ENCODE results near the gene DDX46. TPM values are rescaled to one million over a fixed set of nuclear protein-coding genes. Genes with fewer than 3 reads are reported as not detected.

DDX46 gene
- polyA plus RNA-seq, 4 donors, result 17.0 to 53.9 (median 20.3) TPM

DNA sequence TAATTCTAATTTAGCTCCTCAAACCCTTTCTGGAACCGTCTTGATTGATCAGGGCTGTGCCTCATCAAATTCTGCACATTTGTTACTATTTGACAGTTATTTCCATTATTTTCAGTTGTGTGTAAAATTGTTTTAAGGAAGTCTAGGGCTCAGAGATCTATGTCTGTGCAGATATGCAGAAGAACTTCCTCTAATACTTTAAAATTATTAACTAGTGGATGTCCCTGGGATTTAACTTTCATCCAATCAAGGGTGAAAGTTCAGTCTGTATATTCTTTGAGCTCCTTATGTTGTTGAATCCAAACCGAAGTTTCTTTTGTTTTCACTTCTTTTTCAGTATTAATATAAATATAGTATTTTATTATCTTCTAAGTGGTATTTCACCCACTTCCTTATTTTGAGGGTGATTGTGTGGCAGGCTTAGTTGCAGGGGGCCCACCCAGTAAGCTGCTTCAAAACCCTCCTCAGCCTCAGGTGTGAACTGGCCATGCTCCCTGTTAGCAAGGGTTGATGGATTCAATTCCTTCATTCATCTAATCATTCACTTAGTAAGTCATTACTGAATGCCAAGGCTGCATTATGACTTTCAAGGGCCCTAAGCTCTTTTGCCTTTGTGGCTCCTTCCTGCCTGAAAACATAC lies 22.3 kb upstream of the DDX46 start:
- Histone ChIP-seq H3K4me1 (ENCODE audit: control insufficient read depth in 3 of 3, insufficient read depth in 2 of 3, low read depth in 1 of 3, low read length in 2 of 3) (peaks cover 2 to 16% (median 2%) of the 10 kb centered on the region in 3 donors), H3K27me3 (ENCODE audit: control insufficient read depth in 3 of 3, insufficient read depth in 3 of 3, low read length in 3 of 3) (no peaks in the 10 kb centered on the region), H3K9me3 (ENCODE audit: control insufficient read depth in 2 of 2, insufficient read depth in 1 of 2, low read depth in 1 of 2, low read length in 1 of 2) (no peaks in the 10 kb centered on the region), H3K36me3 (ENCODE audit: control insufficient read depth in 3 of 3, insufficient read depth in 2 of 3, low read depth in 1 of 3, low read length in 3 of 3) (peaks cover 0 to 6% (median 0%) of the 10 kb centered on the region in 3 donors), H3K27ac (ENCODE audit: low read depth in 1 of 3, low read length in 2 of 3) (peak overlapping the region in 1 of 3 donors; percentile 30), H3K4me3 (ENCODE audit: low read depth in 1 of 3, low read length in 3 of 3) (no peak overlapping the region)
- no peak for FAIRE-seq
- DNase-seq, result peak; percentile 16 to 55
- WGBS, 3 donors, result 12 to 31% (median 28%) methylated on average over 2 of the region's 2 CpGs

DNA sequence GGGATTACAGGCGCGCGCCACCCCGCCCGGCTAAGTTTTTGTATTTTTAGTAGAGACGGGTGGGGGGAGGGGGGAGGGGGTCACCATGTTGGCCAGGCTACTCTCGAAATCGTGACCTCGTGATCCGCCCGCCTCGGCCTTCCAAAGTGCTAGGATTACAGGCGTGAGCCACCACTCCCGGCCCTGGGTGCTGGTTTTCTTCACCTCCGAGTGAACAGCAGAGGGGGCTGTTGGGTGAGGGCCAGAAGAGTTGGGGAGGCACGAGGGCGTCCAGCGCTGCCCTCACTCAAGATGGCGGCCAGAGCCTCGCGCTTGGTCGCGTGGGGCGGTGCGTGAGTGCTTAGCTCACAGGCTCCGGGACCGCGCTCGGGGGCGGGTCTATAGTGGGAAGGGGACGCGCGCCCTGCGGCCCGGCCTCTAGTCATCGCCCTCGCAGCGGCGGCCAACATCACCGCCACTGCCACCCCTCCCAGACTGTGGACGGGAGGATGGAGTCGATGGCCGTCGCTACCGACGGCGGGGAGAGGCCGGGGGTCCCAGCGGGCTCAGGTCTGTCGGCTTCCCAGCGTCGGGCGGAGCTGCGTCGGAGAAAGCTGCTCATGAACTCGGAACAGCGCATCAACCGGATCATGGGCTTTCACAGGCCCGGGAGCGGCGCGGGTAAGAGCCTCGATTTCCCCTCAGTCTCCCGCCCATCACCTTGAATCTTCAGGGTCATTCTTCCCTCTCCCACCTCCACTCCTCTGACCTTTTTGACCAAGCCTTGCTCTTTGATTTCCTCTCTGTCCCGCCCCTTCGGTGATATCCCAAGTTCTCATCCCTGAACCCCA lies 20.2 kb upstream of the DDX46 start, which contains the start of gene CAMLG:
Gene CAMLG (plus strand): TSS at position 416 of the 830 bp plus-strand sequence. CDS start 73 bp downstream, at position 489.
- FAIRE-seq, result no peak
- Histone ChIP-seq H3K27ac (ENCODE audit: low read depth in 1 of 3, low read length in 2 of 3) (peak within 1 kb of the TSS; percentile 93 to 94 (median 93)), H3K4me1 (ENCODE audit: control insufficient read depth in 3 of 3, insufficient read depth in 2 of 3, low read depth in 1 of 3, low read length in 2 of 3) (peaks cover 2 to 16% (median 2%) of the 10 kb centered on the region in 3 donors), H3K36me3 (ENCODE audit: control insufficient read depth in 3 of 3, insufficient read depth in 2 of 3, low read depth in 1 of 3, low read length in 3 of 3) (peaks cover 0 to 14% (median 0%) of the 10 kb centered on the region in 3 donors), H3K27me3 (ENCODE audit: control insufficient read depth in 3 of 3, insufficient read depth in 3 of 3, low read length in 3 of 3) (no peaks in the 10 kb centered on the region), H3K4me3 (ENCODE audit: low read depth in 1 of 3, low read length in 3 of 3) (peak within 1 kb of the TSS; percentile 70 to 95 (median 94)), H3K9me3 (ENCODE audit: control insufficient read depth in 2 of 2, insufficient read depth in 1 of 2, low read depth in 1 of 2, low read length in 1 of 2) (no peaks in the 10 kb centered on the region)
- WGBS, 3 donors, result 0% methylated on average over 60 to 66 of the region's 66 CpGs
- peak; percentile 98 to 100 for DNase-seq

DNA sequence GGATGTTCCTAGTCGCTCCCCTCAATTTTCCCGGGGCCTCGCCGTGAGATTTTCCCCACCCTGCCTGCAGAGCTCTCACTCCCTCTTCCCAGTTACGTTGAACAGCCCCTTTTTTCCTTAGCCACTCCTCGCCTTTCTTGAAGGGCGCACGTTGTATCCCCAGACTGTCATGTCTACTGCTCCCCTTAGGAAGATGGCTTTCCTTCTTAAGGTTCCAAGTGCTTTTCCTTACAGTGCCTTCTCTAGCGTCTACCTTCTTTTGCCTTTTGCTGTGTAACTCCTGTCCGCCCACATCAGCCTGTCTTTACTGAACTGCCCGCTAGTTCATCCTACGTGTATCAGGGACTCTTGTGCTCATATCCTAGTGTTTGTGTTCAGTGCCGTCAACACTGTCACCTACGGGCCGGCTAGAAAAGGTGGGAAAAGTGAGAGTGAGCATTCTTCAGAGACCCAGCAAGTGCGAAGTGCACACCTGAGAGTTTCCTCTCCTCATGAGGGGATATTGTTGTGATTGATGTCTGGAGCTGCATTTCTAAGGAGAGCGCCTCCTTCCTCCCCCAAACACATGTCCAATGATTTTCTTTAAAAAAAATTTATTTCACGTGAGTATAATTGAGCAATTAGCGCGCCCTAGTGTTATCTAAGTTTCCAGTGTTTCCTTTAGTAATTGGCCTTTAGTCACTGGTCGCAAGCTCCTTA lies 19.5 kb upstream of the DDX46 start:
- FAIRE-seq, result no peak

DNA sequence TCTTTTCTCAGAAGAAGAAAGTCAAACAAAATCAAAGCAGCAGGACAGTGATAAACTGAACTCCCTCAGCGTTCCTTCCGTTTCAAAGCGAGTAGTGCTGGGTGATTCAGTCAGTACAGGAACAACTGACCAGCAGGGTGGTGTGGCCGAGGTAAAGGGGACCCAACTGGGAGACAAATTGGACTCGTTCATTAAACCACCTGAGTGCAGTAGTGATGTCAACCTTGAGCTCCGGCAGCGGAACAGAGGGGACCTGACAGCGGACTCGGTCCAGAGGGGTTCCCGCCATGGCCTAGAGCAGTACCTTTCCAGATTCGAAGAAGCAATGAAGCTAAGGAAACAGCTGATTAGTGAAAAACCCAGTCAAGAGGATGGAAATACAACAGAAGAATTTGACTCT lies 17.5 kb upstream of the DDX46 start:
- H3K27ac ChIP-seq (ENCODE audit: low read depth in 1 of 3, low read length in 2 of 3), result no peak overlapping the region
- no peaks in the 10 kb centered on the region for H3K27me3 ChIP-seq (ENCODE audit: control insufficient read depth in 3 of 3, insufficient read depth in 3 of 3, low read length in 3 of 3)
- H3K36me3 ChIP-seq (ENCODE audit: control insufficient read depth in 3 of 3, insufficient read depth in 2 of 3, low read depth in 1 of 3, low read length in 3 of 3), result peaks cover 0 to 26% (median 2%) of the 10 kb centered on the region in 3 donors
- no peak for DNase-seq
- FAIRE-seq, result no peak
- H3K4me3 ChIP-seq (ENCODE audit: low read depth in 1 of 3, low read length in 3 of 3), result no peak overlapping the region
- H3K4me1 ChIP-seq (ENCODE audit: control insufficient read depth in 3 of 3, insufficient read depth in 2 of 3, low read depth in 1 of 3, low read length in 2 of 3), result peaks cover 2 to 13% (median 2%) of the 10 kb centered on the region in 3 donors
- WGBS, 3 donors, result 89 to 92% (median 92%) methylated on average over 11 of the region's 11 CpGs
- H3K9me3 ChIP-seq (ENCODE audit: control insufficient read depth in 2 of 2, insufficient read depth in 1 of 2, low read depth in 1 of 2, low read length in 1 of 2), result no peaks in the 10 kb centered on the region

More for the DNA sequence above, 19.5 kb upstream of the DDX46 start:
- no peaks in the 10 kb centered on the region for H3K9me3 ChIP-seq (ENCODE audit: control insufficient read depth in 2 of 2, insufficient read depth in 1 of 2, low read depth in 1 of 2, low read length in 1 of 2)
- peaks cover 2 to 16% (median 2%) of the 10 kb centered on the region in 3 donors for H3K4me1 ChIP-seq (ENCODE audit: control insufficient read depth in 3 of 3, insufficient read depth in 2 of 3, low read depth in 1 of 3, low read length in 2 of 3)
- peak overlapping the region; percentile 93 to 94 (median 93) for H3K27ac ChIP-seq (ENCODE audit: low read depth in 1 of 3, low read length in 2 of 3)
- H3K4me3 ChIP-seq (ENCODE audit: low read depth in 1 of 3, low read length in 3 of 3), result peak overlapping the region; percentile 70 to 95 (median 94)
- no peaks in the 10 kb centered on the region for H3K27me3 ChIP-seq (ENCODE audit: control insufficient read depth in 3 of 3, insufficient read depth in 3 of 3, low read length in 3 of 3)
- WGBS, 3 donors, result 1 to 2% (median 2%) methylated on average over 21 of the region's 21 CpGs
- H3K36me3 ChIP-seq (ENCODE audit: control insufficient read depth in 3 of 3, insufficient read depth in 2 of 3, low read depth in 1 of 3, low read length in 3 of 3), result peaks cover 0 to 20% (median 1%) of the 10 kb centered on the region in 3 donors
- DNase-seq, result peak; percentile 75 to 85

DNA sequence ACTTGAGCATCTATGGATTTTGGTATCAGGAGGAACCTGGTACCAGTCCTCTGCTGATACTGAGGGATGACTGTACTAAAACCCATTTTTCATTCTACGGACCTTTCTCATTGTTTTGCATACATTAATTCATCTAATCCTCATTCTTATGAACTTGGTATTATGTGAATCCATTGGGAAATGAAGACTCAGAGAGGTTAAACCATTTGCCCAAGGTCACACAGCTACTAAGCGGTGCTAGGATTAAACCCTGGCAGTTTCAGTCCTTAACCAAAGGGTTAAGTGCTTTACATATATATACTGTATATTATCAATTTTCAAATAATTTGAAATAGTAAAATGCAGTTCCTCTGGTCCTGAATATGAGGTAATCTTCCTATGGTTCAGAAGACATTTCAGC lies 16.4 kb upstream of the DDX46 start:
- no peaks in the 10 kb centered on the region for H3K27me3 ChIP-seq (ENCODE audit: control insufficient read depth in 3 of 3, insufficient read depth in 3 of 3, low read length in 3 of 3)
- DNase-seq, result no peak
- H3K4me3 ChIP-seq (ENCODE audit: low read depth in 1 of 3, low read length in 3 of 3), result no peak overlapping the region
- FAIRE-seq, result no peak
- H3K9me3 ChIP-seq (ENCODE audit: control insufficient read depth in 2 of 2, insufficient read depth in 1 of 2, low read depth in 1 of 2, low read length in 1 of 2), result no peaks in the 10 kb centered on the region
- no peak overlapping the region for H3K27ac ChIP-seq (ENCODE audit: low read depth in 1 of 3, low read length in 2 of 3)
- peaks cover 2 to 9% (median 2%) of the 10 kb centered on the region in 3 donors for H3K4me1 ChIP-seq (ENCODE audit: control insufficient read depth in 3 of 3, insufficient read depth in 2 of 3, low read depth in 1 of 3, low read length in 2 of 3)
- 92 to 97% (median 94%) methylated on average over 2 of the region's 2 CpGs for WGBS, 3 donors
- peaks cover 0 to 26% (median 2%) of the 10 kb centered on the region in 3 donors for H3K36me3 ChIP-seq (ENCODE audit: control insufficient read depth in 3 of 3, insufficient read depth in 2 of 3, low read depth in 1 of 3, low read length in 3 of 3)

DNA sequence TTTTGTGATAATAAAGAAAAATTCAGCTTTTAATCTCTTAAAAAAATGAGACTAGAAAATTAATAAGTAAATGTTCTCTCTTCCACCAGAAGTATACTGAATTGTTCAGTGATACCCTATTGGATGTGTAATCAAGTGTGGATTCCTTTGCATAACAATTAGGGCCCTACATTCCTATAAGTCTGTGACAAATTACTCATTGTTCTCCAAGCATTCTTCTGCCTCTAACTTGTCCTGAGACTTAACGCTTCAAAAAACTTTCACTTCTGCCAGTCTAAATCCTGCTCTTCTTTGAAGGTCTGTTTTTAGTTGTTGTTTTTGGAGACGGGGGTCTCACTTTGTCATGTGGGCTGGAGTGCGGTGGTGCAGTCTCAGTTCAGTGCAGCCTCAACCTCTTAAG lies 9.2 kb upstream of the DDX46 start:
- Histone ChIP-seq H3K4me1 (ENCODE audit: control insufficient read depth in 3 of 3, insufficient read depth in 2 of 3, low read depth in 1 of 3, low read length in 2 of 3) (no peaks in the 10 kb centered on the region), H3K27ac (ENCODE audit: low read depth in 1 of 3, low read length in 2 of 3) (no peak overlapping the region), H3K27me3 (ENCODE audit: control insufficient read depth in 3 of 3, insufficient read depth in 3 of 3, low read length in 3 of 3) (no peaks in the 10 kb centered on the region), H3K36me3 (ENCODE audit: control insufficient read depth in 3 of 3, insufficient read depth in 2 of 3, low read depth in 1 of 3, low read length in 3 of 3) (peaks cover 0 to 13% (median 4%) of the 10 kb centered on the region in 3 donors), H3K9me3 (ENCODE audit: control insufficient read depth in 2 of 2, insufficient read depth in 1 of 2, low read depth in 1 of 2, low read length in 1 of 2) (no peaks in the 10 kb centered on the region), H3K4me3 (ENCODE audit: low read depth in 1 of 3, low read length in 3 of 3) (no peak overlapping the region)
- FAIRE-seq, result no peak
- 89 to 92% (median 90%) methylated on average over 3 of the region's 3 CpGs for WGBS, 3 donors
- DNase-seq, result no peak

DNA sequence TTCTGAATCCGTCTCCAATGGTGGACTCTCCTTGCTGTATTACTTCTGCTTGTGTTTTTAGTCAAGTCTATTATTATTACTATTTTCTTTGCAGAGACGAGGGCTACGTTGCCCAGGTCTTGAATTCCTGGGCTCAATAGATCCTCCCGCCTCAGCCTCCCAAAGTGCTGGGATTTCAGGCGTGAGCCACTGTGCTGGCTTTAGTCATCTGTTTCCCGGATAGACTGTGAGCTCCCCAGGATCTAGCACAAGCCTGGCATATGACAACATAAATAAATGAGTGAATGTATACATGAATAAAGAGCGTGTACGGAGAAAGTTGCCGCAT lies 439 bp upstream of the DDX46 start:
- no peak for FAIRE-seq
- H3K27ac ChIP-seq (ENCODE audit: low read depth in 1 of 3, low read length in 2 of 3), result peak overlapping the region; percentile 1 to 85 (median 61)
- H3K4me3 ChIP-seq (ENCODE audit: low read depth in 1 of 3, low read length in 3 of 3), result peak overlapping the region in 2 of 3 donors; percentile 5 to 76

More for the DNA sequence above, 439 bp upstream of the DDX46 start:
- 13 to 19% (median 17%) methylated on average over 9 of the region's 9 CpGs for WGBS, 3 donors
- peaks cover 0 to 5% (median 0%) of the 10 kb centered on the region in 3 donors for H3K36me3 ChIP-seq (ENCODE audit: control insufficient read depth in 3 of 3, insufficient read depth in 2 of 3, low read depth in 1 of 3, low read length in 3 of 3)
- peaks cover 0 to 4% (median 4%) of the 10 kb centered on the region in 3 donors for H3K4me1 ChIP-seq (ENCODE audit: control insufficient read depth in 3 of 3, insufficient read depth in 2 of 3, low read depth in 1 of 3, low read length in 2 of 3)
- no peak for DNase-seq
- H3K27me3 ChIP-seq (ENCODE audit: control insufficient read depth in 3 of 3, insufficient read depth in 3 of 3, low read length in 3 of 3), result no peaks in the 10 kb centered on the region
- H3K9me3 ChIP-seq (ENCODE audit: control insufficient read depth in 2 of 2, insufficient read depth in 1 of 2, low read depth in 1 of 2, low read length in 1 of 2), result no peaks in the 10 kb centered on the region

All from small intestine (tissue), 7 donors.